GM12892 (cell line): Measurements from ENCODE around the gene LNX1.

Experiments used
- POLR2A ChIP-seq: IDR thresholded peaks from 2 replicates; pipeline ENCODE4 v1.6.1; 2011; ENCODE audit warnings: low read depth, low read length, control low read depth
- POLR2AphosphoS5 ChIP-seq: IDR thresholded peaks from 2 replicates; pipeline ENCODE4 v1.6.1; 2011; ENCODE audit warnings: low read depth, low read length, control low read depth

GRCh38 chr4:53559021-53559620, 32.2 kb downstream of the LNX1 start:
- TF ChIP-seq POLR2A (no peak), POLR2AphosphoS5 (no peak)
